Neural cell (in vitro differentiated cells): ENCODE results near the gene GBA2. TPM values are rescaled to one million over a fixed set of nuclear protein-coding genes. Genes with fewer than 3 reads are reported as not detected.

Source experiments
- H2AFZ ChIP-seq: fragments of 200-600, 300-800 bp; sonication (generic), shearing (Covaris generic); 2 replicates; pipeline ENCODE4 v1.6.0; 2014; ENCODE audit warnings: low read depth, mild to moderate bottlenecking, antibody characterized with exemption, low read length, moderate library complexity
- H3F3A ChIP-seq: fragments of 200-600 bp; shearing (Covaris generic); 2 replicates; pipeline ENCODE4 v1.6.1; 2016; ENCODE audit warnings: mild to moderate bottlenecking, moderate library complexity, mixed read lengths, antibody characterized with exemption, low read length; ENCODE audit not compliant: insufficient read depth, poor library complexity, severe bottlenecking
- H3K27ac ChIP-seq: fragments of 200-600, 300-800 bp; sonication (generic), shearing (Covaris generic); 2 replicates; pipeline ENCODE4 v1.5.1; 2014; ENCODE audit warnings: mild to moderate bottlenecking, low read length, moderate library complexity
- H3K27me3 ChIP-seq: fragments of 300-800, 200-600 bp; sonication (generic), shearing (Covaris generic); 2 replicates; pipeline ENCODE4 v1.6.0; 2014; ENCODE audit warnings: mild to moderate bottlenecking, low read depth, low read length, moderate library complexity; ENCODE audit not compliant: insufficient read depth
- H3K36me3 ChIP-seq: fragments of 300-800, 200-600 bp; sonication (generic), shearing (Covaris generic); 2 replicates; pipeline ENCODE4 v1.5.1; 2014; ENCODE audit warnings: mild to moderate bottlenecking, antibody characterized with exemption, low read length, moderate library complexity; ENCODE audit not compliant: insufficient read depth
- H3K4me2 ChIP-seq: fragments of 300-800, 200-600 bp; sonication (generic), shearing (Covaris generic); 2 replicates; pipeline ENCODE4 v1.6.0; 2014; ENCODE audit warnings: mild to moderate bottlenecking, low read length
- H3K4me3 ChIP-seq: fragments of 300-800, 200-600 bp; sonication (generic), shearing (Covaris generic); 2 replicates; pipeline ENCODE4 v1.5.1; 2014; ENCODE audit warnings: mild to moderate bottlenecking, low read length, moderate library complexity
- H3K79me2 ChIP-seq: fragments of 200-600 bp; shearing (Covaris generic); replicated peaks from 2 replicates; pipeline ENCODE4 v1.6.0; 2014; ENCODE audit warnings: mild to moderate bottlenecking, low read length, moderate library complexity; ENCODE audit not compliant: insufficient read depth
- H3K9ac ChIP-seq: fragments of 300-800, 200-600 bp; sonication (generic), shearing (Covaris generic); 2 replicates; pipeline ENCODE4 v1.6.1; 2016; ENCODE audit warnings: mild to moderate bottlenecking, low read length, mixed read lengths
- H3K9me2 ChIP-seq: fragments of 200-600 bp; shearing (Covaris generic); 2 replicates; pipeline ENCODE4 v1.6.1; 2016; ENCODE audit warnings: mild to moderate bottlenecking, low read length, mixed read lengths; ENCODE audit not compliant: insufficient read depth
- H3K9me3 ChIP-seq: fragments of 200-600, 300-800 bp; sonication (generic), shearing (Covaris generic); 2 replicates; pipeline ENCODE4 v1.6.1; 2016; ENCODE audit warnings: mild to moderate bottlenecking, mixed run types, low read length, moderate library complexity, mixed read lengths
- H4K20me1 ChIP-seq: fragments of 200-600 bp; shearing (Covaris generic); 2 replicates; pipeline ENCODE4 v1.6.1; 2016; ENCODE audit warnings: mild to moderate bottlenecking, mixed run types; ENCODE audit not compliant: insufficient read depth
- EP300 ChIP-seq: fragments of 450-650 bp; conservative IDR thresholded peaks from 2 replicates; pipeline ENCODE4 v1.6.1; 2014; ENCODE audit warnings: antibody characterized with exemption, mild to moderate bottlenecking, moderate library complexity; ENCODE audit not compliant: poor library complexity, severe bottlenecking
- EZH2 ChIP-seq: fragments of 200-600, 300-800 bp; shearing (Covaris generic), sonication (generic); IDR thresholded peaks from 2 replicates; pipeline ENCODE4 v1.6.1; 2014; ENCODE audit warnings: antibody characterized with exemption, low read length, borderline replicate concordance, mild to moderate bottlenecking; ENCODE audit not compliant: insufficient read depth, poor library complexity, severe bottlenecking
- MXI1 ChIP-seq: fragments of 450-650 bp; conservative IDR thresholded peaks from 2 replicates; pipeline ENCODE4 v1.6.1; 2014; ENCODE audit warnings: antibody characterized with exemption, mild to moderate bottlenecking; ENCODE audit not compliant: poor library complexity, severe bottlenecking
- POLR2AphosphoS5 ChIP-seq: IDR thresholded peaks from 2 replicates; pipeline ENCODE4 v1.6.1; 2012
- RAD21 ChIP-seq: fragments of 450-650 bp; conservative IDR thresholded peaks from 2 replicates; pipeline ENCODE4 v1.6.1; 2014; ENCODE audit warnings: antibody characterized with exemption, mild to moderate bottlenecking, moderate library complexity
- SMC3 ChIP-seq: fragments of 450-650 bp; conservative IDR thresholded peaks from 2 replicates; pipeline ENCODE4 v1.6.1; 2014; ENCODE audit warnings: antibody characterized with exemption, mild to moderate bottlenecking, moderate library complexity; ENCODE audit not compliant: poor library complexity
- TAF1 ChIP-seq: IDR thresholded peaks from 2 replicates; pipeline ENCODE4 v1.6.1; 2012; ENCODE audit warnings: low read depth
- polyA plus RNA-seq: library from polyadenylated mRNA; depleted of rRNA; stranded (reverse); fragments of >200 nt; gene quantifications from 2 replicates; pipeline ENCODE4 v1.2.3, GENCODE V29; 2014
- TF ChIP-seq, protein P1 (sequence below): IDR thresholded peaks from 2 replicates; pipeline ENCODE4 v1.6.1; 2012; ENCODE audit warnings: borderline replicate concordance
- TF ChIP-seq, protein P2 (sequence below): fragments of 450-650 bp; IDR thresholded peaks from 2 replicates; pipeline ENCODE4 v1.5.1; 2014; ENCODE audit warnings: antibody characterized with exemption, mild to moderate bottlenecking, moderate library complexity; ENCODE audit not compliant: poor library complexity, severe bottlenecking

The GBA2 gene
- polyA plus RNA-seq, 1 donor from 2014 or later, result 113 TPM

DNA sequence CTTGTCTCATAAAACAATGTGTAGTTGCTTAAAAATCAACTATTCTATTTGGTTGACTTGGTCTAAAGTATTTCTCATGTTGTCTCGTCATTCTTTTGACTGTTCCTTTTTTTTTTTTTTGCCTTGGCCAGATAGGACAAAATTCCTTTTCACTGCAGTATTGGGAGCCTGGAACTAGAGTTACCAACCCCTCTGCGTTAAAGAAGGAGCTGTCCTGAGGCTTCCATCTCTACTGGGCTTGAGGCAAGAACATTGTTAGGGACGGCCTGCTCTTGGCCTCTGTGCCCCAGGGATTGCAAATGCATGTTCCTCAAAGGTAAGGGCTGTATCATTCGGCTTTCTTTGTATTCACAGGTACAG lies 41.0 kb upstream of the GBA2 start:
- no peak overlapping the region for H3K4me3 ChIP-seq
- TF ChIP-seq, protein P1, sequence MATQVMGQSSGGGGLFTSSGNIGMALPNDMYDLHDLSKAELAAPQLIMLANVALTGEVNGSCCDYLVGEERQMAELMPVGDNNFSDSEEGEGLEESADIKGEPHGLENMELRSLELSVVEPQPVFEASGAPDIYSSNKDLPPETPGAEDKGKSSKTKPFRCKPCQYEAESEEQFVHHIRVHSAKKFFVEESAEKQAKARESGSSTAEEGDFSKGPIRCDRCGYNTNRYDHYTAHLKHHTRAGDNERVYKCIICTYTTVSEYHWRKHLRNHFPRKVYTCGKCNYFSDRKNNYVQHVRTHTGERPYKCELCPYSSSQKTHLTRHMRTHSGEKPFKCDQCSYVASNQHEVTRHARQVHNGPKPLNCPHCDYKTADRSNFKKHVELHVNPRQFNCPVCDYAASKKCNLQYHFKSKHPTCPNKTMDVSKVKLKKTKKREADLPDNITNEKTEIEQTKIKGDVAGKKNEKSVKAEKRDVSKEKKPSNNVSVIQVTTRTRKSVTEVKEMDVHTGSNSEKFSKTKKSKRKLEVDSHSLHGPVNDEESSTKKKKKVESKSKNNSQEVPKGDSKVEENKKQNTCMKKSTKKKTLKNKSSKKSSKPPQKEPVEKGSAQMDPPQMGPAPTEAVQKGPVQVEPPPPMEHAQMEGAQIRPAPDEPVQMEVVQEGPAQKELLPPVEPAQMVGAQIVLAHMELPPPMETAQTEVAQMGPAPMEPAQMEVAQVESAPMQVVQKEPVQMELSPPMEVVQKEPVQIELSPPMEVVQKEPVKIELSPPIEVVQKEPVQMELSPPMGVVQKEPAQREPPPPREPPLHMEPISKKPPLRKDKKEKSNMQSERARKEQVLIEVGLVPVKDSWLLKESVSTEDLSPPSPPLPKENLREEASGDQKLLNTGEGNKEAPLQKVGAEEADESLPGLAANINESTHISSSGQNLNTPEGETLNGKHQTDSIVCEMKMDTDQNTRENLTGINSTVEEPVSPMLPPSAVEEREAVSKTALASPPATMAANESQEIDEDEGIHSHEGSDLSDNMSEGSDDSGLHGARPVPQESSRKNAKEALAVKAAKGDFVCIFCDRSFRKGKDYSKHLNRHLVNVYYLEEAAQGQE, result no peak
- TF ChIP-seq EP300, result no peak
- no peak for TF ChIP-seq TAF1
- no peak for TF ChIP-seq POLR2AphosphoS5
- TF ChIP-seq SMC3, result no peak
- TF ChIP-seq EZH2, result no peak
- no peak for TF ChIP-seq MXI1
- TF ChIP-seq, protein P2, sequence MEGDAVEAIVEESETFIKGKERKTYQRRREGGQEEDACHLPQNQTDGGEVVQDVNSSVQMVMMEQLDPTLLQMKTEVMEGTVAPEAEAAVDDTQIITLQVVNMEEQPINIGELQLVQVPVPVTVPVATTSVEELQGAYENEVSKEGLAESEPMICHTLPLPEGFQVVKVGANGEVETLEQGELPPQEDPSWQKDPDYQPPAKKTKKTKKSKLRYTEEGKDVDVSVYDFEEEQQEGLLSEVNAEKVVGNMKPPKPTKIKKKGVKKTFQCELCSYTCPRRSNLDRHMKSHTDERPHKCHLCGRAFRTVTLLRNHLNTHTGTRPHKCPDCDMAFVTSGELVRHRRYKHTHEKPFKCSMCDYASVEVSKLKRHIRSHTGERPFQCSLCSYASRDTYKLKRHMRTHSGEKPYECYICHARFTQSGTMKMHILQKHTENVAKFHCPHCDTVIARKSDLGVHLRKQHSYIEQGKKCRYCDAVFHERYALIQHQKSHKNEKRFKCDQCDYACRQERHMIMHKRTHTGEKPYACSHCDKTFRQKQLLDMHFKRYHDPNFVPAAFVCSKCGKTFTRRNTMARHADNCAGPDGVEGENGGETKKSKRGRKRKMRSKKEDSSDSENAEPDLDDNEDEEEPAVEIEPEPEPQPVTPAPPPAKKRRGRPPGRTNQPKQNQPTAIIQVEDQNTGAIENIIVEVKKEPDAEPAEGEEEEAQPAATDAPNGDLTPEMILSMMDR, result no peak
- TF ChIP-seq RAD21, result no peak
- H3K4me2 ChIP-seq, result no peak overlapping the region
- H3K9me2 ChIP-seq, result no peaks in the 10 kb centered on the region
- H2AFZ ChIP-seq, result peak overlapping the region; percentile 22
- H3K27ac ChIP-seq, result no peak overlapping the region
- H3K27me3 ChIP-seq, result no peaks in the 10 kb centered on the region
- H3F3A ChIP-seq, result no peaks in the 10 kb centered on the region
- H3K79me2 ChIP-seq, result no peaks in the 10 kb centered on the region
- no peaks in the 10 kb centered on the region for H3K36me3 ChIP-seq
- H3K9me3 ChIP-seq, result no peaks in the 10 kb centered on the region
- peak overlapping the region; percentile 37 for H3K9ac ChIP-seq
- no peaks in the 10 kb centered on the region for H4K20me1 ChIP-seq

DNA sequence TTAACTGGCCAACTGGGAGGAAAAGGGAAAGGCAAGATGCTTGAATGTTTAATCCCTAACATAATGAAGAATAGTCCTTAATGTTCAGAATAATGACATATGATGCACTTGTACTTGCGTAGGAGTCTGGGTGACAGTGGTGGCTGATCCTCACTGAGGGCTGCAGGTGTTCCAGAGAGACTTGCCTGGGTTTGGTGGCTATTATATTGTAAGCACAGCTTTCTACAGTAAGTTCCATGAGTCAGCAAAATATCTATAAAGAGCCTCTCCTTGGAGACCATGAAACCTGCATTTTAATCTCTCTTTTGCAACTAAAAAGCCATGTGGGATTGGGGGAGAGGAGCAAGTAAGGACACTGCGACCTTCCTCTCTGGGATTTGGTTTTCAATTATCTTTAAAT lies 40.5 kb upstream of the GBA2 start:
- TF ChIP-seq, protein P1, result no peak
- TF ChIP-seq SMC3, result no peak
- TF ChIP-seq POLR2AphosphoS5, result no peak
- no peak for TF ChIP-seq EZH2
- TF ChIP-seq, protein P2, result no peak
- TF ChIP-seq MXI1, result no peak
- TF ChIP-seq EP300, result no peak
- no peak for TF ChIP-seq TAF1
- TF ChIP-seq RAD21, result no peak
- H3K27me3 ChIP-seq, result no peaks in the 10 kb centered on the region
- no peaks in the 10 kb centered on the region for H3K36me3 ChIP-seq
- H3K4me2 ChIP-seq, result no peak overlapping the region
- H3K9me2 ChIP-seq, result no peaks in the 10 kb centered on the region
- no peaks in the 10 kb centered on the region for H4K20me1 ChIP-seq
- no peaks in the 10 kb centered on the region for H3K9me3 ChIP-seq
- H3K4me3 ChIP-seq, result no peak overlapping the region
- no peaks in the 10 kb centered on the region for H3K79me2 ChIP-seq
- H3K27ac ChIP-seq, result no peak overlapping the region
- H3K9ac ChIP-seq, result no peak overlapping the region
- H3F3A ChIP-seq, result no peaks in the 10 kb centered on the region
- H2AFZ ChIP-seq, result no peak overlapping the region
